ENCODE results near the gene FAM78A. TPM values are rescaled to one million over a fixed set of nuclear protein-coding genes. Genes with fewer than 3 reads are reported as not detected.
A peak's percentile ranks its signal among the peaks of the same experiment; 100 is the strongest.

The FAM78A gene, protein sequence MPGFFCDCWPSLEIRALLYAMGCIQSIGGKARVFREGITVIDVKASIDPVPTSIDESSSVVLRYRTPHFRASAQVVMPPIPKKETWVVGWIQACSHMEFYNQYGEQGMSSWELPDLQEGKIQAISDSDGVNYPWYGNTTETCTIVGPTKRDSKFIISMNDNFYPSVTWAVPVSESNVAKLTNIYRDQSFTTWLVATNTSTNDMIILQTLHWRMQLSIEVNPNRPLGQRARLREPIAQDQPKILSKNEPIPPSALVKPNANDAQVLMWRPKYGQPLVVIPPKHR
- total RNA-seq (1 to 10 TPM; 4.0 to 6.3 TPM), polyA plus RNA-seq (1 to 10 TPM in 1 of 2 donors, under 1 TPM in 1; 0.59 to 2.0 TPM)
- long read RNA-seq, donor 1, partial matches to known transcripts, result 0 of 3 reads
- long read RNA-seq, donor 1, other reads (novel, unspliced or antisense), result 1 of 3 reads
- long read RNA-seq, donor 2, partial matches to known transcripts, result 0 of 5 reads
- long read RNA-seq, donor 2, other reads (novel, unspliced or antisense), result 5 of 5 reads

DNA sequence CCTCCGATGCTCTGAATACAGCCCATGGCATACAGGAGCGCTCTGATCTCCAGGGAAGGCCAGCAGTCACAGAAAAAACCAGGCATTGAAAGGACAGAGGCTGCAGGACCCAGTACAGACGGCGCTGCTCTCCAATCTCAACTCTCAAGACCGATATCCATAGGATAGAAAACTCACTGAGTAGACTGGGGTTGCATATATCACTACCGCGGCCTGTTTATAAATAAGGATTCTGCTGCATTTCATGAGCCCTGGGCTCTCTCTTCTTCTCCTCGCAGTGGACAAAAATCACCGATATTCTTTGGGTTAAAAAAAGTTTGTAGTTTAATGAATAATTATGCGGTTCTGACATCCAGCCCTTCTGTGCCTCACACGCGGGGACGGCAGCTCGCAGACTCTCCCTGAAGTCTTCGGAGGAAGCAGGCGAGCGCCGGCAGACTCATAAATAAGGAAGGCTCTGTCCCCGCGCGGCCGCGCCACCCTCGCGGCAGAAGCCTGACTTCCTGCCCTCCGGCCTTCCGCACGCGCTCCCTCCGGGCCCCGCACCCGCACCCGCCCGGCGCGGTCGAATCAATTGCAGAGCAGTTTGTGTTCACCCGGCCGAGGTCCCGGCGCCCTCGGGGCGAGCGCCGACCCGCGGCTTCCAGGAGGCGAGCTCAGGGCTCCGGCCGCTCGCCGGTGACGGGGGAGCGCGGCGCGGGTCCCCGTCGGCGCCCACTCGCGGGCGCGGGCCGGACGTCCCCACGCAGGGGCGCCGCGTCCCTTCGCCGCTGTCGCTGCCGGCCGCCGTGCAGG lies at the start of gene FAM78A:
FAM78A (minus strand) TSS at position 417 of the 795 bp plus-strand sequence; CDS start at position 86, 331 bp downstream.
- peak within 1 kb of the TSS; percentile 36 to 41 for H3K4me3 ChIP-seq (ENCODE audit: low read length in 2 of 2)
- H3K36me3 ChIP-seq (ENCODE audit: control insufficient read depth in 1 of 2, insufficient read depth in 2 of 2, low read length in 1 of 2), result no peaks in the 10 kb centered on the region
- peak; percentile 85 to 86 for DNase-seq
- no peak within 1 kb of the TSS for H3K27ac ChIP-seq (ENCODE audit: low read depth in 1 of 2, low read length in 2 of 2)
- ATAC-seq (ENCODE audit: low FRiP score), result no peak
- H3K4me1 ChIP-seq (ENCODE audit: control insufficient read depth in 1 of 2, insufficient read depth in 2 of 2, low read length in 2 of 2), result no peaks in the 10 kb centered on the region
- no peaks in the 10 kb centered on the region for H3K9me3 ChIP-seq (ENCODE audit: control insufficient read depth, low read length)
- intact Hi-C loops (cut with DNase I), result no loop called here
- H3K27me3 ChIP-seq (ENCODE audit: control insufficient read depth in 1 of 2, insufficient read depth in 2 of 2, low read length in 1 of 2), result peaks cover 0 to 1% of the 10 kb centered on the region in 2 donors
- WGBS, 2 donors, result 17 to 20% methylated on average over 62 to 76 of the region's 76 CpGs

DNA sequence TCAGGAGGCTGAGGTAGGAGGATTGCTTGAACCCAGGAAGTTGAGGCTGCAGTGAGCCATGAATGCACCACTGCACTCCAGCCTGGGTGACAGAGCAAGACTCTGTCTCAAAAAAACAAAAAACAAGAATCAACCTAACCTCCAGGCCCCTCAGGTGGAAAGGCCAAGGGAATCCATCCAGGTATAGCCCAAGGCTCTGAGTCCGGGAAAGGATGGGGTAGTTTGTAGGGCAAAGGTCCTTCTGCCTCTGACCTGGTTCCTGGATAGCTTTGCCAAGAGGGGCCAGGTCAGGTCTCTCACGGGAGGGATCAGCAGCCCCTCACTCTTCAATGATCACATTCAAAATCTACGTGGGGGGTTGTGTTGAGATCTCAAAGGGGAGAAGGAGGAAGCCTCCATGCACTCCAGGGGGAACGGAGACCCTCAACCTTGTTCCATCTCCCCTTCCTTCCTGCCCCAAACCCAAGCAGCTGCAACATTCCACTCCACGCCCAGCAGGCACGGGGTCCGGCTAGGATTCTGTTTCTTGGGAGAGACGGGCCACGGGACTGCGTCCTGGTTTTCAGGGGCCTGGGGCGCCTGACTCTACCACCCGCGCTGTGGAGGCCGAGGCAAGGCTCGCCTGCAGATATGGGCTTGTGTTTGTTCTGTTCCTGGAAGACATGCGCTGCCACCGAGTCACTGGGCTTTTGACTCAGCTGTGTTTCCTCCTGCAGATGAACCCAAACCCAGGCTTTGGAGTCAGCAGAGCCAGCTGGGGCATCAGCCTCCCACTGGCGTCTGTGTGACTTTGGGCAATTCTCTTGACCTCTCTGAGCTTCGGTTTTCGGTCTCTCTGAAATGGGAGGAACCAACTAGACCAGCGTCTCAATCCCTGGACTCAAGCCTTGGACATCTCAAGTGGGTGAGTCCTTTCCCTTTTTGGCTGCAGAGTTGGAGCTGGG lies 48.7 kb upstream of the FAM78A start:
- intact Hi-C loops (cut with DNase I), result no loop called here
- no peaks in the 10 kb centered on the region for H3K36me3 ChIP-seq (ENCODE audit: control insufficient read depth in 1 of 2, insufficient read depth in 2 of 2, low read length in 1 of 2)
- H3K27me3 ChIP-seq (ENCODE audit: control insufficient read depth in 1 of 2, insufficient read depth in 2 of 2, low read length in 1 of 2), result no peaks in the 10 kb centered on the region
- H3K4me3 ChIP-seq (ENCODE audit: low read length in 2 of 2), result no peak overlapping the region
- no peak overlapping the region for H3K27ac ChIP-seq (ENCODE audit: low read depth in 1 of 2, low read length in 2 of 2)
- peak; percentile 4 to 65 for DNase-seq
- 84 to 90% methylated on average over 21 of the region's 21 CpGs for WGBS, 2 donors
- H3K4me1 ChIP-seq (ENCODE audit: control insufficient read depth in 1 of 2, insufficient read depth in 2 of 2, low read length in 2 of 2), result no peaks in the 10 kb centered on the region
- no peak for ATAC-seq (ENCODE audit: low FRiP score)
- no peaks in the 10 kb centered on the region for H3K9me3 ChIP-seq (ENCODE audit: control insufficient read depth, low read length)

DNA sequence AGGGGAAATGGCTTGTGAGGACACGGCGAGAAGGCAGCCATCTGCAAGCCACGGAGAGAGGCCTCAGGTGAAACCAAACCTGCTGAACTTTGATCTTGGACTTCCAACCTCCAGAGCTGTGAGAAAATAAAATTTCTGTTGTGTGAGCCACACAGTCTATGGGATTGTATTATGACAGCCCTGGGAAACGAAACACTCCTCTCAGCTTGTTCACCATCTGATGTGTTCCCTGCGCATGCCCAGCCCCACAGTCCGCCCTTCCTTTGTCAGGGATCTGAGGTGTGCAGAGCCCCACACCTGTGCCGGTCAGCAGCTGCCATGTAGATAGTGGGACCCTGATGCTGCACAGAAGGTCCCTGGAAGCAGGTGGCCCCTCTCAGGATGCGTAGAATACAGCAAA lies 47.3 kb upstream of the FAM78A start:
- ATAC-seq (ENCODE audit: low FRiP score) (no peak), DNase-seq (peak; percentile 16 to 47)
- no peaks in the 10 kb centered on the region for H3K36me3 ChIP-seq (ENCODE audit: control insufficient read depth in 1 of 2, insufficient read depth in 2 of 2, low read length in 1 of 2)
- 86 to 92% methylated on average over 8 of the region's 8 CpGs for WGBS, 2 donors
- no peaks in the 10 kb centered on the region for H3K9me3 ChIP-seq (ENCODE audit: control insufficient read depth, low read length)
- H3K27me3 ChIP-seq (ENCODE audit: control insufficient read depth in 1 of 2, insufficient read depth in 2 of 2, low read length in 1 of 2), result no peaks in the 10 kb centered on the region
- no peak overlapping the region for H3K4me3 ChIP-seq (ENCODE audit: low read length in 2 of 2)
- H3K4me1 ChIP-seq (ENCODE audit: control insufficient read depth in 1 of 2, insufficient read depth in 2 of 2, low read length in 2 of 2), result no peaks in the 10 kb centered on the region
- intact Hi-C loops (cut with DNase I), result no loop called here
- H3K27ac ChIP-seq (ENCODE audit: low read depth in 1 of 2, low read length in 2 of 2), result no peak overlapping the region

DNA sequence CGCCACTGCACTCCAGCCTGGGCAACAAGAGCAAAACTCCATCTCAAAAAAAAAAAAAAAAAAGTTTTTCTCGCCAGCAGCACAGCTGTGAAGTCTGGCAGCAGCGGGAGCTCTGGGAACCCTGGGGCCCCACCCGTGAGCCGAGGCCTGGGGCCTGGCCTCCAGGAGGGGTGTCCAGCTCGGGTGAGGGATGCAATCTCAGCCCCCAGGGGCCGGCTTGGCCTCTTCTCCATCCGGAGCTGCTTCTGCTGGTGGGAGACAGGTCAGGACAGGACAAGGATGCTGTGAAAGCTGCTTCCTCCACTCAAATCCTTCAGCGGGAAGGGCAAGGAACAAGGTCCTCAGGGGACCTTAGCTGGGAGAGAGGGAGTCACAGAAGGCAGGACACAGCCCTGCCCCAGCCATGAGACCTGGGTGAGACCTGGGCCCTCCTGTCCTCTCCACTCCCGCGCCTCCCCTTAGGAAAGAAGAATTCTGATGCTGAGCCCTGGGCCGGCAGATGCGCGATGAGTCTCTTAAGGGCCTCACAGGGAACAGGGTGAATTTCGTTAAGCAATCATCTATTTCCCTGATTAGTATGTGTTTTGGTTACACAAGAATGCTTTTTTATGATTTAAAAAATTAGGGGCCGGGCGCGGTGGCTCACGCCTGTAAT lies 43.8 kb upstream of the FAM78A start:
- no peaks in the 10 kb centered on the region for H3K36me3 ChIP-seq (ENCODE audit: control insufficient read depth in 1 of 2, insufficient read depth in 2 of 2, low read length in 1 of 2)
- DNase-seq (peak in 1 of 2 donors; percentile 61), ATAC-seq (ENCODE audit: low FRiP score) (no peak)
- no peak overlapping the region for H3K27ac ChIP-seq (ENCODE audit: low read depth in 1 of 2, low read length in 2 of 2)
- no peak overlapping the region for H3K4me3 ChIP-seq (ENCODE audit: low read length in 2 of 2)
- no peaks in the 10 kb centered on the region for H3K27me3 ChIP-seq (ENCODE audit: control insufficient read depth in 1 of 2, insufficient read depth in 2 of 2, low read length in 1 of 2)
- WGBS, 2 donors, result 70% methylated on average over 19 of the region's 19 CpGs
- no peaks in the 10 kb centered on the region for H3K4me1 ChIP-seq (ENCODE audit: control insufficient read depth in 1 of 2, insufficient read depth in 2 of 2, low read length in 2 of 2)
- intact Hi-C loops (cut with DNase I), result no loop called here
- H3K9me3 ChIP-seq (ENCODE audit: control insufficient read depth, low read length), result no peaks in the 10 kb centered on the region

DNA sequence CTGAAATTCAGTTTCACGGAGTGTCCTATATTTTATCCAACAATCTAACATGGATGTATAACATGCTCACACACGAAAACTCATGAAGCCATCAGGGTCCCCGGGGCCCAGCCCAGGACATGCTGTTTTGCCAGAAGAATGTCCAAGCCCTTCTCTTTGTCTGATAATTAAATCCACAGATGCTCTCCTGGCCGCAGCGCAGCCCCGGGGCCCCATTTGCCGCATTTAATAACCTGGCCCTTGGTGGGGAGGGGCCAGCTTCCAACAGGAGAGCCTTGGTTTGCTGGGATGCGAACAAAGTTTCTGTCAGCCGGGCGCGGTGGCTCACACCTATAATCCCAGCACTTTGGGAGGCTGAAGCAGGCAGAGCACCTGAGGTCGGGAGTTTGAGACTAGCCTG lies 43.2 kb upstream of the FAM78A start:
- H3K36me3 ChIP-seq (ENCODE audit: control insufficient read depth in 1 of 2, insufficient read depth in 2 of 2, low read length in 1 of 2), result no peaks in the 10 kb centered on the region
- no peak overlapping the region for H3K27ac ChIP-seq (ENCODE audit: low read depth in 1 of 2, low read length in 2 of 2)
- ATAC-seq (ENCODE audit: low FRiP score) (no peak), DNase-seq (peak; percentile 18 to 47)
- no peaks in the 10 kb centered on the region for H3K9me3 ChIP-seq (ENCODE audit: control insufficient read depth, low read length)
- H3K4me1 ChIP-seq (ENCODE audit: control insufficient read depth in 1 of 2, insufficient read depth in 2 of 2, low read length in 2 of 2), result no peaks in the 10 kb centered on the region
- H3K27me3 ChIP-seq (ENCODE audit: control insufficient read depth in 1 of 2, insufficient read depth in 2 of 2, low read length in 1 of 2), result no peaks in the 10 kb centered on the region
- intact Hi-C loops (cut with DNase I), result no loop called here
- WGBS, 2 donors, result 73 to 74% methylated on average over 12 of the region's 12 CpGs
- H3K4me3 ChIP-seq (ENCODE audit: low read length in 2 of 2), result no peak overlapping the region

DNA sequence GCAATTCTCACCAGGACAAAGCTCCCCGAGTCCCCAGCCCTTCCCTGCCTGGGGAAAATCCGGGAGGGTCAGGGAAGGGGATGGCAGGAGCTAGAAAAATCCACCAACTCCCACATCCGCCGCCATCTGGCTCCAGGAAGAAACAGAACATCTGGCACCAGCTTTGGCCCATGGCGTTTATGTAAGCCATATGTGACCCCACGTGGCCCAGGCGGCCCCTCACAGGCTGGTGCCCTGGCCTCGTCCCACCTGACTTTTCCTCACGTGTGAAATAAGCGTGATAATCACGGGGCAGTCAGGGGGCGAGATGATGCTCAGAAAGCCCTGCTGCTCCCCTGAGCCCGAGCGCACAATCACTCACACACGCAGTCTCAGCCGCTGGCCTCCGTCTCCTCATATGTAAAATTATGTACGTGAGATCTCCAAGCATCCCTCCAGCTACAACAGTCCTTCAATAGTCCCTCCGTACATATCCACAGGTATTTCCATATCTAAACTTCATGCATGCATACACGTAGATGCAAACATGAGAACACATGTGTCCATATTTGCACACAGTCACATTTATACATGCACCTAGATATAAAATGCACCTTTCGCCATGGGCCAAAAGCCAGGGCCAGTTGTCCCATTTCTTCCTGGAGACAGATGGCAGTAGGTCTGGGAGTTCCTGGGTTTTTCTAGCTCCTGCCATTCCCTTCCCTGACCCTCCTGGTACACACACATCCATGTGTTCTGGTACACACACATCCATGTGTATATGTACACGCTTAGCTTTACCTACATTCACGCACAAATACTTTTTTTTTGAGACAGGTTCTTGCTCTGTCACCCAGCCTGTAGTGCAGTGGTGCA lies 42.1 kb upstream of the FAM78A start:
- peak; percentile 40 to 60 for DNase-seq
- WGBS, 2 donors, result 61 to 64% methylated on average over 23 of the region's 23 CpGs
- no peaks in the 10 kb centered on the region for H3K36me3 ChIP-seq (ENCODE audit: control insufficient read depth in 1 of 2, insufficient read depth in 2 of 2, low read length in 1 of 2)
- no peaks in the 10 kb centered on the region for H3K4me1 ChIP-seq (ENCODE audit: control insufficient read depth in 1 of 2, insufficient read depth in 2 of 2, low read length in 2 of 2)
- no peaks in the 10 kb centered on the region for H3K27me3 ChIP-seq (ENCODE audit: control insufficient read depth in 1 of 2, insufficient read depth in 2 of 2, low read length in 1 of 2)
- no peaks in the 10 kb centered on the region for H3K9me3 ChIP-seq (ENCODE audit: control insufficient read depth, low read length)
- intact Hi-C loops (cut with DNase I), result no loop called here
- no peak for ATAC-seq (ENCODE audit: low FRiP score)
- H3K27ac ChIP-seq (ENCODE audit: low read depth in 1 of 2, low read length in 2 of 2), result no peak overlapping the region
- no peak overlapping the region for H3K4me3 ChIP-seq (ENCODE audit: low read length in 2 of 2)

DNA sequence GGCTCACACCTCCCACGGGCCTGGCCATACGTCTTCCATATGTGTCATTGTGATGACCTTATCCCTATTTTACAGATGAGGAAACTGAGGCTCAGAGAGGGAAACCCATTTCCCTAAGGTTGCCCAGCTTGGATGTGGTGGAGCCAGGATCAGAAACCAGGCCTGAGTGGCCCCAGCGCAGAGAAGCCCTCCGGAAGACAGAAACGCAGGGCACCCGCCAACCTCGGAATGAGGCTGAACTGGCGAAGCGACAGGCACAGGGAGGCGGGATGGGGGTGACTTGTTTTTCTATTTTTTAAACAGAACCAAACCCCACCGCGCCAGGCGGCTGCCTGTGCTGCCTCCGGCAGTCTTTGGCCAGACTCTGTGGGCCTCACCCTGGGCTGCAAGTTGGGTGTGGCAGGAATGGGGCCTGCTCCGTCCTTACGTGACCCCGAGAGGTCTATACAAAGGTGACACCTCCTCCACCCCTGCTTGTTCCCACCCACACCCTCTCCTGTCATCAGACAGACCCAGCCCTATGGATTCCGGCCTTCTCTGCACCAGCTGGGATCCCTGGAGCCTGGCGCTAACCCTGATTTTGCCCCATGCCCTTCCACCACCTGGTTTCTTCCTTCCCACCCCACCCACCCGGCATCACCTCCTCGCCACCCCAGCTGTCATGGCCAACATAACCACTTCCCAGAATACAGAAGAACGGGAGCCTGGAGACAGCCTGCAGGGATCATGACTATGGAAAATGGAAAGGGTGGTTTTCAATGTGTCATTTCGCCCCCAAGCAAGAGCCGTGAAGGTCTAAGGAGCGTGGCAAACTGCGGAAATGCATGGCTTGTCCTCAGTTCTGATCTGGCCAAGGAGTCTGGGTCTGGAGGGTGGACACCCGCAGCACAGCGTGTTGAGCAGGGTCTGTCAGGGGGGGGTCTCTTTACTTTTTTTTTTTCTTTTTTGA lies 36.8 kb upstream of the FAM78A start:
- Histone ChIP-seq H3K4me1 (ENCODE audit: control insufficient read depth in 1 of 2, insufficient read depth in 2 of 2, low read length in 2 of 2) (no peaks in the 10 kb centered on the region), H3K27ac (ENCODE audit: low read depth in 1 of 2, low read length in 2 of 2) (no peak overlapping the region), H3K27me3 (ENCODE audit: control insufficient read depth in 1 of 2, insufficient read depth in 2 of 2, low read length in 1 of 2) (no peaks in the 10 kb centered on the region), H3K36me3 (ENCODE audit: control insufficient read depth in 1 of 2, insufficient read depth in 2 of 2, low read length in 1 of 2) (no peaks in the 10 kb centered on the region), H3K4me3 (ENCODE audit: low read length in 2 of 2) (no peak overlapping the region), H3K9me3 (ENCODE audit: control insufficient read depth, low read length) (no peaks in the 10 kb centered on the region)
- 91% methylated on average over 28 of the region's 28 CpGs for WGBS, 2 donors
- ATAC-seq (ENCODE audit: low FRiP score) (no peak), DNase-seq (no peak)
- intact Hi-C loops (cut with DNase I), result no loop called here

Measured in aorta (tissue), 5 donors.